ENCODE measurements around the gene ADAM12. TPM values are rescaled to one million over a fixed set of nuclear protein-coding genes. Genes with fewer than 3 reads are reported as not detected.
"Not testable (repeated sequence)": the region's sequence is repeated elsewhere in the genome, so short reads cannot be mapped to it uniquely, and the experiment has no call there.

The ADAM12 gene
- total and polyA plus RNA-seq, 2 experiments from 2014 or later = 0.13 to 0.87 TPM

- TF ChIP-seq REST (IDR thresholded peaks at IDR 0.05; ENCODE audit: unreplicated experiment) (no peak), ZNF114 (CRISPR knock-in tag; IDR thresholded peaks at IDR 0.05) (no peak), CTCF (conservative IDR thresholded peaks at IDR 0.05; ENCODE audit: low read depth in 2 of 2) (no peak), CREB1 (CRISPR knock-in tag; IDR thresholded peaks at IDR 0.05; ENCODE audit: low read depth) (no peak), ZNF331 (CRISPR knock-in tag; IDR thresholded peaks at IDR 0.05; ENCODE audit: low read depth) (no peak), NANOG (IDR thresholded peaks at IDR 0.05; ENCODE audit: borderline replicate concordance) (no peak)
Measured at GRCh38 chr10:126247446-126247975, 140.8 kb downstream of the ADAM12 start (continued).

GRCh38 chr10:126246396-126246795, 141.9 kb downstream of the ADAM12 start:
- not testable (repeated sequence) for H3K79me2 ChIP-seq (replicated peaks; ENCODE audit: insufficient read depth); H3K27ac Mint-ChIP-seq; H3K4me3 ChIP-seq; H4K20me1 ChIP-seq (replicated peaks; ENCODE audit: insufficient read depth); H3K9me3 Mint-ChIP-seq; H3F3A ChIP-seq (replicated peaks; ENCODE audit: low read depth); H3K27me3 Mint-ChIP-seq (ENCODE audit: insufficient read depth, low read depth, poor library complexity); ATAC-seq; DNase-seq (ENCODE audit: low spot score); H3K36me3 ChIP-seq (ENCODE audit: insufficient read depth); H3K4me3 Mint-ChIP-seq; H3K36me3 Mint-ChIP-seq (ENCODE audit: low read depth); H3K27me3 ChIP-seq (ENCODE audit: insufficient read depth); H2AFZ ChIP-seq; H3K27ac ChIP-seq (ENCODE audit: low read depth); H3K4me1 Mint-ChIP-seq
- H3K9me2 ChIP-seq (ENCODE audit: insufficient read depth) = peaks cover 22% of the 10 kb centered on the region; the same call in 1 of the 2 replicates
- peaks cover 10% of the 10 kb centered on the region for H3K4me1 ChIP-seq (ENCODE audit: insufficient read depth)
- peak overlapping the region; percentile 65 for H3K4me2 ChIP-seq

GRCh38 chr10:126245501-126245900, 142.8 kb downstream of the ADAM12 start:
- H3K27ac Mint-ChIP-seq = no peak overlapping the region
- TF ChIP-seq CTCF (conservative IDR thresholded peaks at IDR 0.05; ENCODE audit: low read depth in 2 of 2) = no peak

More at GRCh38 chr10:126245501-126245900, 142.8 kb downstream of the ADAM12 start:
- Mint-ChIP-seq H3K27me3 (ENCODE audit: insufficient read depth, low read depth, poor library complexity) (no peaks in the 10 kb centered on the region), H3K36me3 (ENCODE audit: low read depth) (no peaks in the 10 kb centered on the region), H3K4me3 (no peak overlapping the region), H3K4me1 (no peaks in the 10 kb centered on the region; the same call in 2 of the 3 replicates), H3K9me3 (no peaks in the 10 kb centered on the region)
- no peaks in the 10 kb centered on the region for H3K79me2 ChIP-seq (replicated peaks; ENCODE audit: insufficient read depth)
- no peak overlapping the region for H3K4me3 ChIP-seq
- DNase-seq (ENCODE audit: low spot score) (no peak), ATAC-seq (no peak)
- no peaks in the 10 kb centered on the region for H3F3A ChIP-seq (replicated peaks; ENCODE audit: low read depth)
- no peak overlapping the region for H2AFZ ChIP-seq
- H3K4me1 ChIP-seq (ENCODE audit: insufficient read depth) = peaks cover 10% of the 10 kb centered on the region
- H3K27ac ChIP-seq (ENCODE audit: low read depth) = no peak overlapping the region
- no peaks in the 10 kb centered on the region for H3K36me3 ChIP-seq (ENCODE audit: insufficient read depth)
- no peaks in the 10 kb centered on the region for H3K27me3 ChIP-seq (ENCODE audit: insufficient read depth)
- H3K4me2 ChIP-seq = no peak overlapping the region
- peaks cover 16% of the 10 kb centered on the region; the same call in 1 of the 2 replicates for H3K9me2 ChIP-seq (ENCODE audit: insufficient read depth)
- H4K20me1 ChIP-seq (replicated peaks; ENCODE audit: insufficient read depth) = no peaks in the 10 kb centered on the region
